Stimulated activated CD8-positive, alpha-beta memory T cell treated with anti-CD3 and anti-CD28 coated beads, Interleukin-4, amount 100 ng/mL, for 48 hours (primary cell): ENCODE results near the gene SLC9B1.

Experiments
- DNase-seq: peaks from one replicate; pipeline ENCODE4 v3.0.0-alpha.2; 2020

Gene SLC9B1

GRCh38 chr4:103019308-103020124, at the start of gene SLC9B1:
SLC9B1 (minus strand) TSS chr4:103019705; CDS start chr4:102991711, 27,994 bp downstream.
- DNase-seq: peak; percentile 97

GRCh38 chr4:103067841-103068547, 48.5 kb upstream of the SLC9B1 start:
- no peak for DNase-seq

GRCh38 chr4:103060453-103061148, 41.1 kb upstream of the SLC9B1 start:
- no peak for DNase-seq

GRCh38 chr4:103054030-103054429, 34.5 kb upstream of the SLC9B1 start:
- DNase-seq: no peak

GRCh38 chr4:103052779-103053178, 33.3 kb upstream of the SLC9B1 start:
- no peak for DNase-seq

- no peak for DNase-seq
These were observed 32.6 kb upstream of the SLC9B1 start for GRCh38 chr4:103052145-103052544.

GRCh38 chr4:103050736-103051436, 31.4 kb upstream of the SLC9B1 start:
- DNase-seq: no peak

- peak; percentile 29 for DNase-seq
These were observed 27.1 kb upstream of the SLC9B1 start for GRCh38 chr4:103046416-103047290.

GRCh38 chr4:103044183-103044582, 24.7 kb upstream of the SLC9B1 start:
- no peak for DNase-seq

GRCh38 chr4:103036169-103036568, 16.7 kb upstream of the SLC9B1 start:
- DNase-seq: no peak

GRCh38 chr4:103032574-103032973, 13.1 kb upstream of the SLC9B1 start:
- DNase-seq: no peak

- DNase-seq: no peak
These were observed 11.3 kb upstream of the SLC9B1 start for GRCh38 chr4:103030791-103031190.

- no peak for DNase-seq
These were observed 9.8 kb upstream of the SLC9B1 start for GRCh38 chr4:103029300-103029699.

GRCh38 chr4:103026868-103027267, 7.4 kb upstream of the SLC9B1 start:
- DNase-seq: no peak

GRCh38 chr4:103024996-103025395, 5.5 kb upstream of the SLC9B1 start:
- no peak for DNase-seq

GRCh38 chr4:103021120-103021519, 1.6 kb upstream of the SLC9B1 start:
- DNase-seq: no peak

GRCh38 chr4:103018391-103019307, 856 bp downstream of the SLC9B1 start:
- DNase-seq: no peak

- no peak for DNase-seq
These were observed 7.0 kb downstream of the SLC9B1 start for GRCh38 chr4:103012551-103012950.

GRCh38 chr4:103012060-103012459, 7.4 kb downstream of the SLC9B1 start:
- DNase-seq: no peak

GRCh38 chr4:103011378-103012025, 8.0 kb downstream of the SLC9B1 start:
- no peak for DNase-seq
